Right lobe of liver (tissue), 4 donors: Measurements from ENCODE around the gene ARMH2.

Experiments used
- POLR2A ChIP-seq: fragments of 450-650 bp; IDR thresholded peaks from one replicate; pipeline ENCODE4 v1.6.1; 2017; ENCODE audit warnings: antibody characterized with exemption, mild to moderate bottlenecking
- TF ChIP-seq, protein P1 (sequence below), 4 donors: fragments of 200-600 bp in 3 of 4; fragments of 450-650 bp in 1 of 4; IDR thresholded peaks; one replicate each; pipeline versions ENCODE4 v1.5.1 to v1.8.0; 2016 to 2022; ENCODE audit warnings: antibody characterized with exemption in 4 of 4, mild to moderate bottlenecking in 2 of 4
- donor health status: DM: no; HTN: no; CAD: no.
- donor health status: DM: no; HTN: no; CAD: no.
- donor health status: DM: no; HTN: yes; CAD: no.

DNA sequence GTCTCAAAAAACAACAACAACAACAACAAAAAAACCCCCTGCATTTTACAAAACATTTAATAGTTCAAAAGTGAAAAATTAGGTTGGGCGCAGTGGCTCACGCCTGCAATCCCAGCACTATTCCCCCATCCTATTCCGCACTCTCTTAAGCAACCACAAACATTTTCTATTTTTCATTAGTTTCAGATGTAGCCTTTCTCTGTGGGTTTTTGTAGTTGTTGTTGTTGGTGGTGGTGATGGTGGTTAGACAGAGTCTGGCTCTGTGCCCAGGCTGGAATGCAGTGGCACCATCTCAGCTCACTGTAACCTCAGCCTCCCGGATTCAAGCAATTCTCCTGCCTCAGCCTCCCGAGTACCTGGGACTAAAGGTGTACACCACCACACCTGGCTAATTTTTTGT, 30.4 kb downstream of the ARMH2 start:
- TF ChIP-seq, protein P1, sequence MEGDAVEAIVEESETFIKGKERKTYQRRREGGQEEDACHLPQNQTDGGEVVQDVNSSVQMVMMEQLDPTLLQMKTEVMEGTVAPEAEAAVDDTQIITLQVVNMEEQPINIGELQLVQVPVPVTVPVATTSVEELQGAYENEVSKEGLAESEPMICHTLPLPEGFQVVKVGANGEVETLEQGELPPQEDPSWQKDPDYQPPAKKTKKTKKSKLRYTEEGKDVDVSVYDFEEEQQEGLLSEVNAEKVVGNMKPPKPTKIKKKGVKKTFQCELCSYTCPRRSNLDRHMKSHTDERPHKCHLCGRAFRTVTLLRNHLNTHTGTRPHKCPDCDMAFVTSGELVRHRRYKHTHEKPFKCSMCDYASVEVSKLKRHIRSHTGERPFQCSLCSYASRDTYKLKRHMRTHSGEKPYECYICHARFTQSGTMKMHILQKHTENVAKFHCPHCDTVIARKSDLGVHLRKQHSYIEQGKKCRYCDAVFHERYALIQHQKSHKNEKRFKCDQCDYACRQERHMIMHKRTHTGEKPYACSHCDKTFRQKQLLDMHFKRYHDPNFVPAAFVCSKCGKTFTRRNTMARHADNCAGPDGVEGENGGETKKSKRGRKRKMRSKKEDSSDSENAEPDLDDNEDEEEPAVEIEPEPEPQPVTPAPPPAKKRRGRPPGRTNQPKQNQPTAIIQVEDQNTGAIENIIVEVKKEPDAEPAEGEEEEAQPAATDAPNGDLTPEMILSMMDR (IDR thresholded peaks at IDR 0.05): no peak
- no peak for TF ChIP-seq POLR2A
